Right lobe of liver (tissue), 6 donors: ENCODE results near the gene EEFSEC. TPM values are rescaled to one million over a fixed set of nuclear protein-coding genes. Genes with fewer than 3 reads are reported as not detected.
A peak's percentile ranks its signal among the peaks of the same experiment; 100 is the strongest.

Source experiments
- ATAC-seq, 4 donors: fragments of 200-7000 bp; cut with Tn5 transposase; one replicate each; pipeline ENCODE4 v1.9.1; 2020; ENCODE audit warnings: mild to moderate bottlenecking in 4 of 4, moderate library complexity in 4 of 4
- DNase-seq, 3 donors: peaks; one replicate each; pipeline ENCODE4 v3.0.0-alpha.2; 2020
- H3K27ac ChIP-seq, 3 donors: fragments of 200-600 bp; one replicate each; pipeline ENCODE4 v1.8.0; 2022
- H3K27me3 ChIP-seq, 2 donors: fragments of 200-600 bp; one replicate each; pipeline ENCODE4 v1.8.0; 2022
- H3K36me3 ChIP-seq, 4 donors: fragments of 200-600 bp; sonication (generic) in 1 of 4; one replicate each; pipeline versions ENCODE4 v1.5.1 to v1.8.0; 2017 to 2022; ENCODE audit warnings: control low read depth in 1 of 4
- H3K4me1 ChIP-seq, 4 donors: fragments of 200-600 bp; sonication (generic) in 1 of 4; one replicate each; pipeline versions ENCODE4 v1.5.1 to v1.8.0; 2017 to 2022; ENCODE audit warnings: control low read depth in 1 of 4
- H3K4me3 ChIP-seq, 3 donors: fragments of 200-600 bp; one replicate each; pipeline ENCODE4 v1.8.0; 2022
- H3K9me3 ChIP-seq, 4 donors: fragments of 200-600 bp; sonication (generic) in 1 of 4; one replicate each; pipeline versions ENCODE4 v1.5.1 to v1.8.0; 2017 to 2022; ENCODE audit warnings: control low read depth in 1 of 4
- CTCF ChIP-seq, 4 donors: fragments of 200-600 bp in 3 of 4; fragments of 450-650 bp in 1 of 4; IDR thresholded peaks; one replicate each; pipeline versions ENCODE4 v1.5.1 to v1.8.0; 2016 to 2022; ENCODE audit warnings: antibody characterized with exemption in 4 of 4, mild to moderate bottlenecking in 2 of 4
- POLR2A ChIP-seq: fragments of 450-650 bp; IDR thresholded peaks from one replicate; pipeline ENCODE4 v1.6.1; 2017; ENCODE audit warnings: antibody characterized with exemption, mild to moderate bottlenecking
- WGBS: methylation state at CpG from one replicate; pipeline ENCODE4 v1.1.6; 2018; ENCODE audit warnings: low coverage, low lambda C conversion rate; ENCODE audit not compliant: insufficient coverage; ENCODE audit errors: missing lambda C conversion rate; 5-methylcytosine and 5-hydroxymethylcytosine counted together
- intact Hi-C, 2 donors: fragments of 100-400 bp; cut with DNase I; formaldehyde crosslinking; loops; one replicate each; pipeline versions ENCODE4 v1.11.2 to v1.14.1; 2022
- total RNA-seq, 6 experiments: library from RNA; depleted of rRNA in 2 of 6; stranded (reverse); fragments of >200 nt in 2 of 6; fragmentation: NEBNext Ultra II Directional in 3 of 6; extraction: Animal tissue kit (Norgen Biotek cat#: 25700) in 3 of 6; gene quantifications; one replicate each; pipeline versions ENCODE4 v1.1.0 to v1.2.4, GENCODE V29; 2016 to 2023
- donor health status: DM: no; HTN: yes; CAD: no.
- donor health status: DM: no; HTN: no; CAD: no.
- donor health status: DM: no; HTN: no; CAD: no.
- donor health status: DM: no; HTN: yes; CAD: no.
- donor health status: DM: no; HTN: yes; CAD: no.

EEFSEC gene
- total RNA-seq, 6 experiments from 2014 or later = 10.1 to 24.0 (median 13.4) TPM

GRCh38 chr3:128323206-128324081 lies 170.2 kb downstream of the EEFSEC start:
- H3K27ac ChIP-seq = peak overlapping the region in 1 of 3 donors; percentile 48
- H3K4me3 ChIP-seq = no peak overlapping the region
- H3K9me3 ChIP-seq = no peaks in the 10 kb centered on the region
- DNase-seq = peak; percentile 75 to 87 (median 87)
- intact Hi-C loops = no loop called here
- WGBS = 21% methylated on average over 6 of the region's 17 CpGs
- no peaks in the 10 kb centered on the region for H3K27me3 ChIP-seq
- no peak for TF ChIP-seq POLR2A
- TF ChIP-seq CTCF (IDR thresholded peaks at IDR 0.05) = no peak
- peak; percentile 76 to 79 (median 78) for ATAC-seq
- peaks cover 0 to 34% (median 13%) of the 10 kb centered on the region in 4 donors for H3K4me1 ChIP-seq
- no peaks in the 10 kb centered on the region for H3K36me3 ChIP-seq

GRCh38 chr3:128324911-128325592 lies 171.8 kb downstream of the EEFSEC start:
- DNase-seq (peak in 1 of 3 donors; percentile 49), ATAC-seq (peak in 2 of 4 donors; percentile 6 to 11)
- H3K4me3 ChIP-seq = no peak overlapping the region
- H3K27me3 ChIP-seq = no peaks in the 10 kb centered on the region
- intact Hi-C loops = no loop called here
- no peaks in the 10 kb centered on the region for H3K36me3 ChIP-seq
- H3K27ac ChIP-seq = no peak overlapping the region
- 58% methylated on average over 7 of the region's 8 CpGs for WGBS
- no peaks in the 10 kb centered on the region for H3K9me3 ChIP-seq
- TF ChIP-seq CTCF (IDR thresholded peaks at IDR 0.05) (no peak), POLR2A (no peak)
- H3K4me1 ChIP-seq = peaks cover 0 to 33% (median 13%) of the 10 kb centered on the region in 4 donors

- no peaks in the 10 kb centered on the region for H3K9me3 ChIP-seq
- WGBS = 67% methylated on average over 2 of the region's 4 CpGs
- DNase-seq (no peak), ATAC-seq (no peak)
- H3K36me3 ChIP-seq = no peaks in the 10 kb centered on the region
- H3K4me1 ChIP-seq = peaks cover 0 to 30% (median 13%) of the 10 kb centered on the region in 4 donors
- no peak overlapping the region for H3K4me3 ChIP-seq
- H3K27me3 ChIP-seq = no peaks in the 10 kb centered on the region
- TF ChIP-seq POLR2A (no peak), CTCF (IDR thresholded peaks at IDR 0.05) (no peak)
- intact Hi-C loops = no loop called here
- H3K27ac ChIP-seq = no peak overlapping the region
These were observed 173.0 kb downstream of the EEFSEC start for GRCh38 chr3:128326051-128326823.

- Histone ChIP-seq H3K36me3 (no peaks in the 10 kb centered on the region), H3K27me3 (no peaks in the 10 kb centered on the region), H3K27ac (no peak overlapping the region), H3K4me3 (no peak overlapping the region), H3K9me3 (no peaks in the 10 kb centered on the region), H3K4me1 (peaks cover 0 to 24% (median 12%) of the 10 kb centered on the region in 4 donors)
- intact Hi-C loops = no loop called here
- 91% methylated on average over 5 of the region's 6 CpGs for WGBS
- TF ChIP-seq CTCF (IDR thresholded peaks at IDR 0.05) (no peak), POLR2A (no peak)
- DNase-seq = peak in 1 of 3 donors; percentile 32
- ATAC-seq = no peak
These were observed 174.3 kb downstream of the EEFSEC start for GRCh38 chr3:128327606-128328031.
